Measurements from ENCODE around the gene MACROD2. TPM values are rescaled to one million over a fixed set of nuclear protein-coding genes. Genes with fewer than 3 reads are reported as not detected.

Gene MACROD2
- total RNA-seq, 1 experiment from 2014 or later: 1.6 TPM

GRCh38 chr20:15847196-15847784 is 1852.0 kb downstream of the MACROD2 start:
- no peak overlapping the region for H3K9ac ChIP-seq (ENCODE audit: extremely low read depth, insufficient read length, low read length)
- H3K4me1 ChIP-seq (ENCODE audit: insufficient read depth, low read length): peaks cover 3% of the 10 kb centered on the region; the same call in 1 of the 2 replicates
- H3K56ac ChIP-seq (ENCODE audit: insufficient read length, low read depth, low read length): no peak overlapping the region
- WGBS (ENCODE audit: extremely low coverage, insufficient read length, low lambda C conversion rate): no CpG with 5 or more reads among the region's 8 CpGs
- TF ChIP-seq CTCF (conservative IDR thresholded peaks at IDR 0.05): no peak
- no peak overlapping the region for H3K4ac ChIP-seq (ENCODE audit: low read depth, low read length)
- no peaks in the 10 kb centered on the region for H3K23me2 ChIP-seq (ENCODE audit: insufficient read length, low read depth, low read length, poor library complexity, severe bottlenecking)
- H3K9me3 Mint-ChIP-seq: peaks cover 0 to 6% of the 10 kb centered on the region in 2 experiments; a peak in 3 of 5 replicates
- H4K20me1 ChIP-seq (ENCODE audit: control insufficient read depth, insufficient read depth, insufficient read length): no peaks in the 10 kb centered on the region
- no peak overlapping the region for H2BK20ac ChIP-seq (ENCODE audit: low read depth, low read length, poor library complexity, severe bottlenecking)
- H2AFZ ChIP-seq (ENCODE audit: low read length): no peak overlapping the region
- no peak for DNase-seq
- no peak overlapping the region for H3T11ph ChIP-seq (ENCODE audit: low read length)
- H3K79me1 ChIP-seq (ENCODE audit: insufficient read depth, low read depth, low read length, poor library complexity, severe bottlenecking): no peaks in the 10 kb centered on the region
- no peak overlapping the region for H4K91ac ChIP-seq (ENCODE audit: insufficient read length, low read depth, low read length)
- peaks cover 0 to 3% (median 0%) of the 10 kb centered on the region in 3 experiments; a peak in 3 of 7 replicates for H3K36me3 Mint-ChIP-seq (ENCODE audit: insufficient read depth in 1 of 3, low read depth in 3 of 3)
- H3K4me1 Mint-ChIP-seq: peaks cover 12 to 16% of the 10 kb centered on the region in 2 experiments
- no peak overlapping the region for H2BK12ac ChIP-seq (ENCODE audit: insufficient read length, low read depth, low read length)
- no peak overlapping the region for H3K14ac ChIP-seq (ENCODE audit: insufficient read depth, low read length)
- H3K27ac Mint-ChIP-seq: no peak overlapping the region
- H4K8ac ChIP-seq (replicated peaks; ENCODE audit: insufficient read length, low read depth, low read length): no peak overlapping the region
- H2BK5ac ChIP-seq (ENCODE audit: insufficient read length, low read length): no peak overlapping the region
- no peak overlapping the region for H3K4me2 ChIP-seq (ENCODE audit: insufficient read depth, insufficient read length, low read length)
- H3K9me3 ChIP-seq (ENCODE audit: control insufficient read depth, low read depth, low read length): no peaks in the 10 kb centered on the region
- no peaks in the 10 kb centered on the region for H3K27me3 Mint-ChIP-seq (ENCODE audit: low read depth)
- H3K79me2 ChIP-seq (ENCODE audit: insufficient read depth, low read length): no peaks in the 10 kb centered on the region
- no peak overlapping the region for H2BK120ac ChIP-seq (ENCODE audit: low read depth, low read length, poor library complexity, severe bottlenecking)
- H4K5ac ChIP-seq (ENCODE audit: insufficient read length, low read depth, low read length): no peak overlapping the region
- no peaks in the 10 kb centered on the region for H3K27me3 ChIP-seq (ENCODE audit: insufficient read depth, low read length)
- H3K23ac ChIP-seq (ENCODE audit: insufficient read length, low read depth, low read length): no peak overlapping the region
- H3K18ac ChIP-seq (ENCODE audit: insufficient read length, low read depth, low read length): no peak overlapping the region
- no peak overlapping the region for H2AK5ac ChIP-seq (ENCODE audit: insufficient read length, low read length)
- H3K4me3 Mint-ChIP-seq: no peak overlapping the region
- no peak overlapping the region for H3K27ac ChIP-seq (ENCODE audit: insufficient read length, low read depth, low read length)
- H2BK15ac ChIP-seq (ENCODE audit: low read depth, low read length): no peak overlapping the region

All from H9 (cell line).